RPMI8226 (cell line): ENCODE measurements around the gene CENPQ.
A peak's percentile ranks its signal among the peaks of the same experiment; 100 is the strongest.

Experiments
- DNase-seq: peaks from one replicate; pipeline ENCODE4 v3.0.0-alpha.2; 2015

CENPQ gene

DNA sequence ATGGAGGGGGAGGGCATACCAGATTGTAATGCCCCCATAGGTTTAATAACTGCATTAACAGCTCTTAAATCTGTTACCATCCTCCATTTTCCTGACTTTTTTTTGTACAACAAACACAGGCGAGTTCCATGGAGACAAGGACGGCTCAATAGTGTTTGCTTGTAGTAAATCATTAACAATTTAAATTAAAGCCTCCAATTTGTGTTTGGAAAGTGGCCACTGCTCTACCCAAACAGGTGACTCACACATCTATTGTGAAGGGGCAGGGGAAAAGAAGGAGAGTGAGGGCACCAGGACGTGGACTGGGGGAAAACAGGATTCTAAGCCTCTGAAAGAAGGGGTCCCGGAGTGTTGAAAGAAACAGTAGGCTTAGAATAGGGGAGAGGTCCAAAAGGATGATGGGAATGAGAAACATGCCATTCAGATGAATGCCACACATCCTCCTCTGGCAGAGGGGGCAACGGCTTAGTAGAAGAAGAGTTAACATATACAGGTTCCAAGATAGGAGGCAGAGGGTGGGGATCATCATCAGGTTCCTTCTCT is 43.5 kb downstream of the CENPQ start:
- no peak for DNase-seq

DNA sequence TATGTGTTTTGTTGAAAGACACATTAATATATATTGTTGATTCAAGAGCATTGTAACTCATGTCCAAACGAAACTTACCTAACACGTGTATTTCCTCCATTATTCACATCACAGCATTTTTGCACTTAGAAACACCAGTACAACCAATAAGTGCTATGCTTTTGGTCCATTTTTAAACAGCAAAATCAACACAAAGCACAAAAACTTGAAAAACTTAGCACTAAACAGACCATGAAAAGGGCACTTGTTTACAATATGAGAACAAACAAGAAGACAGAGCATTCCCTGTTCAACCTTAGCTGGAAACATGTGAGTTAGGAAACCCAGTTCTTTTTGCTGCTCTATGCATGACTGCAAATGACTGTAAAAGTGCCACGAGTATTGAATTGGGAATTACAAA is 46.2 kb downstream of the CENPQ start:
- DNase-seq: no peak

DNA sequence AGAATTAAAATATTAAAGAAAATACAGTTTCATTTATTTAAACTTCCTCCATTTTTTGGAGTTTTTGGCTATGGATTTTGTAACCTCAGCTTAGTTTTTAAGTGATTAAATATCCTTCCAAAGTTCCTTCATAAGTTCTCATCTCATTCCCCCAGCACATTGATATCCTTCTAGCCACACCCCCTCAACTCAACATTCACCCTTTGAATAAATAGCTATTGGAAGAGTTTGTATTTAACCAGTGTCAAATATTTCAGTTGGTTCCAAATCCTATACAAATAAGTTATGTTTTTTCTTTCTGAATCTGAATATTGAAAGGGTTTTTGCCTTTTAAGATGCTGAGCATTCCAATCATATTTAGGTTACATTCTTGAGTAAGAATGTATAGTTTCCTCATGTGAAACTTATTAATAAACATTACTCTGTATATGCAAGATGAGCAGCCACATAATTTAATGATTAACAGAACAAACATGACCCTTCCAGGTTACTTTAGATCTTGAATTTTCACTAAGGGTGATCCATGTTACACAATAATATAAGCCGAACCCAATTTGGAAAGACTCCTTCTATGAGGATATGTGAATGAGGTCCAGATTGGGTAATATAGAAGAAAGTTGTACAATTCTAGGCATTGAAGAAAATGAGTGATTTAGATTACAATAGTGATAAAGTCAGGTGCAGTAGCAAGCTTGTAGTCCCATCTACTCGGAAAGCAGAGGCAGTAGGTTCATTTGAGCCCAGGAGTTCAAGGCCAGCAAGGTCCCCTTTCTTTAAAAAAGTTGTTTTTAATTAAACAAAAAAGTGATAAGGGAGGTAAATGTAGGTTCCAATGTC is 50.2 kb downstream of the CENPQ start:
- DNase-seq: no peak

DNA sequence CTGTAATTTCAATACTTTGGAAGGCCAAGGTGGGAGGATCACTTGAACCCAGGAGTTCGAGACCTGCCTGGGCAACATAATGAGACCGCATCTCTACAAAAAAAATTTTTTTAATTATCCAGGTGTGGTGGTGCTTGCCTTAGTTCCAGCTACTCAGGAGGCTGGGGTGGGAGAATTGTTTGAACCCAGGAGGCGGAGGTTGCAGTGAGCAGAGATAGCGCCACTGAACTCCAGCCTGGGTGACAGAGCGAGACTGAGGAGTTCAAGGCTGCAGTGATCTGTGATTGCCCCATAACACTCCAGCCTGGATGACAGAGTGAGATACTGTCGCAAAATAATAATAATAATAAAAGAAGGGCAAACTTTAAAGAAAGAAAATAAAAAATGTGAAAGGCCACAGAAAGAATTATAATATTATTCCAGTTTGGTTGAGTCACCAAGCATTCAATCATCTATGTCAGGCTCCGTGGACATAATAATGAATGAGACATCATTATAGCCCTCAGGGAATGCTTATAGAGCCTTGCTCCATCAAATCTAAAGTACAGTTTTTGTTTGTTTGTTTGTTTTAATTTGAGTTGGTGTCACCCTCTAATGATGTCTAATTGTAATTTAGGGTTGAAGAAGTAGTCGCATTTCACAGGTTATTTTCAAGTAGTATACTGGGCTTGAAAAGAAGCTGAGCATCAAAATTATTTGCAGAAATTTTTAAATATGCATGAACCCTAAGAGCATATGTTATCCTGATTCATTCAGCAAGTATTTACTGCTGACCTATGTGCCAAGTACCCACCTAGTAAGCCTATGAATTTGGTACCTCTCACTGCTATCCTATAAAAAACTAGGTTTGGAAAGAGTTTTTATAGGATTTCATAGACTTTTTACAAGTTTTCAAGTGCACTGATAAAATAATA is 51.7 kb downstream of the CENPQ start:
- DNase-seq: no peak

- DNase-seq: no peak
These were observed 52.4 kb downstream of the CENPQ start for GRCh38 chr6:49515485-49516146.

- no peak for DNase-seq
These were observed 53.0 kb downstream of the CENPQ start for GRCh38 chr6:49516147-49516505.

DNA sequence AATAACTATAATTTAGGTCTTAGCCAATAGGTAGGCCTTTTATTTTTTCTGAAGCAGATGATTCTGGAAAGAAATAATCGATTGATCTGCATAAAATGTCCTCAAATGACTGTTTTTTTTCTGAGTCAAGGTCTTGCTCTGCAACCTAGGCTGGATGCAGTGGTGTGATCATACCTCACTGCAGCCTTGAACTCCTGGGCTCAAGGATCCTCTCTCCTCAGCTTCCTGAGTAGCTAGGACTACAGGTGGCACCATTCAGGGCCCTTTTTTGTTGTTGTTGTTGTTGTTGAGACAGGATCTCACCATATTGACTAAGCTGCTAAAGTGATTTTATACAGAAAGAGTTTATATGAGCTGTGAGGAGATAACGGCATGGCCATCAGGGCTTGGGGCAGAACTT is 54.7 kb downstream of the CENPQ start:
- DNase-seq: no peak

- DNase-seq: no peak
These were observed 56.5 kb downstream of the CENPQ start for GRCh38 chr6:49519660-49520059.

DNA sequence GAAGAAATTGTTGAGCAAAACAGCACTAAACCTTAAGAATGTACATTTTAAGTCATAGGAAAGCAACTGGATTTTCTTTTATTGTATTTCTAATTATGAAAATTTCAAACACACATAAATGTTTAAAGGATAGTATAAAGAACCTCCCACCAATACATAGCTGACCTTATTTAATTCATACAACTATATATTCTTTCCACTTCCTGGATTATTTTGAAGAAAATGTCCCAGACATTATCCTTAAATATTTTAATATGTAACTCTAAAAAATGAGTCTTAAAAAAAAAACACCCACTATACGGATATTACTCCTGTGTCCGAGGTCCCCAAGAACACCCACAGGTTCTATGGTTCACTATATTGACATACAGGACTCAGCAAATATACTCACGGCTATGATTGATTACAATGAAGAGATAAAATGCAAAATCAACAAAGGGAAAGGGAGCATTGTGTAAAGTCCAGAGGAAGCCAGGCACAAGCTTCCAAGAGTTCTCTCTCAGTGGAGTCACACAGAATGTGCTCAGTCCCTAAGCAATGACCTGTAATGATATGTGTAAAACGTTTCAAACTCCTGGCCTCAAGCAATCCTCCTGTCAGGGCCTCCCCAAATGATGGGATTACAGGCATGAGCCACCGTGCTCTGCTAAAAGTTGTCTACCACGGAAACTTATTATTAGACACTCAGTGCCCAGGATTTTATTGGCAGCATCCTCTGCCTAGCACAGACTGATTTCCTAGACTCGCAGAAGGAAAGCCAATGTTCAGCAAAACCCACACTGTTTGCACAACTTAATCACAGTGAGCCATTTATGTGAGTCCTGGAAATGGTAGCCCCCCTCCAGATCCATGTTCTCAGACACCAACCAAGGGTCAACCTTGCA is 59.8 kb downstream of the CENPQ start:
- DNase-seq: no peak

DNA sequence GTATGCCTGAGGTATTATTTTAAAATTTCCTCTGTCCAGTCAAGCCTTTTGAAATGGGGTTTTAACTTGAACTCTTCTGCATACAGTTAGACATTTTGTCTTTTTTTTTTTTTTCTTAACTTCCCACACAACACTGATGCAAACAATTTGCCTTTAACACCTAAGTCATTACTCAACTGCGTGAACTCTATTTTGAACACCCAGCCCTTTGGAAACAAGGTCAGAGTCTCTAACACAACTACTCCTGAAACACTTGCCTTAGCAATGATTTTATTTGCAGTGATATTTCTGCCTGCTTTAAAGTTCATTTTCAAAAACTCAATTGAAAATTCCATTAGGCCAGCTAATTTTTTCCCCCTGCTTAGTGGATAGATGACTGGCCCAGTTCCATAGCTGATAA is 60.7 kb downstream of the CENPQ start:
- no peak for DNase-seq

GRCh38 chr6:49524541-49524940 is 61.4 kb downstream of the CENPQ start:
- DNase-seq: no peak

DNA sequence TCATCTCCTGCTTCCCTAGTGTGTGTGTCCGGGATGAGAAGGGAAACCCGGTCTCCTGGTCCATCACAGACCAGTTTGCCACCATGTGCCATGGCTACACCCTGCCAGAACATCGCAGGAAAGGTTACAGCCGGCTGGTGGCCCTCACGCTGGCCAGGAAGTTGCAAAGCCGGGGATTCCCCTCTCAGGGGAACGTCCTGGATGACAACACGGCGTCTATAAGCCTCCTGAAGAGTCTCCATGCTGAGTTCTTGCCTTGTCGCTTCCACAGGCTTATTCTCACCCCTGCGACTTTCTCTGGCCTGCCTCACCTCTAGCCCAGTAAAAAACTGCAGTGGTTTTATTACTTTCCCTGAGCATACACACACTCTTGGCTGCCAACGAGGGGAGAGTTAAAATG is 63.4 kb downstream of the CENPQ start:
- DNase-seq: no peak

DNA sequence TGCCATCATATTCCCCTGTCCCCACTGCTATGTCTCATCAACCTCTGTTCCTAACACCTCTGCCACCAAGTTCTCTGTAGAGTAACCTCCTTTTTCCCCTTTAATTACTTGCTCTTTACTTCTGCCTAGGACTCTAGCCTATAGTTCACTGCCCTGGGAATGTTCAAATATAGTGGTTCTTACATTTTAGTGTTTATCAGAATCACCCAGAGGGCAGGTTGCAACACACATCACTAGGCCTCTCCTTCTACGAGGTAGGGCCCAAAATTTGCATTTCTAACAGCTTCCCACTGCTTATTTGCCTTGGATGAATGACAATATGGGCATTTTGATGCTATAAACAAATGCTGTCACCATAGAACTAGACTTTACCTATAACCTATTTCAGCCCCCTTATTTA is 64.2 kb downstream of the CENPQ start:
- DNase-seq: no peak

GRCh38 chr6:49528571-49528970 is 65.4 kb downstream of the CENPQ start:
- DNase-seq: no peak

DNA sequence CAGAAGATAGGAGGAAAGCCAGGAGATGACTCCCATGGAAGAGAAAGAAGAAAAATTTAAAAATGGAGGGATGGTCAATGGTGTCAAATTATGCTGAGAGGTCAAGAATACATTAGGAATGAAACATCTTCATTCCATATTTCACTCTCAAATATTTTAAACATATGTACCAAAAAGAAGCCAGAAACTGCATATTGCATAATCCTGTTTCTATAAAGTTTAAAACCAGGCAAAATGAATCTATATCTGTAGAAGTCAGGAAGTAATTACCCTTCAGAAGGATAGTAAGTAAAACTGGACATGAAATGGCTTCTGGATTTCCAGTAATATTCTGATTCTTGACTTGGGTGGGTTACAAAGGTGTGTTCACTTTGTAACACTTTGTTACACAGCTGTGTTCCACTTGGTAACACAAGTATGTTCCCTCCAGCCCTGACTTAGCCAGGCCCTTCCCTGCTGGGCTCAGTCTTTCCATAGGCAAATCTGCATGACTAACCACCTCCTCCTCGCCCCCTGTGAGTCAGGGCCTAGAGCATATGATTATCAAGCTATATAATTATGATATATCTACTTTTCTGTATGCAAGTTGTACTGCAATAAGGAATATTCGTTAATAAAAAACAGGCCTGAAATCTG is 67.1 kb downstream of the CENPQ start:
- no peak for DNase-seq

GRCh38 chr6:49531774-49532569 is 68.8 kb downstream of the CENPQ start:
- DNase-seq: peak; percentile 64

DNA sequence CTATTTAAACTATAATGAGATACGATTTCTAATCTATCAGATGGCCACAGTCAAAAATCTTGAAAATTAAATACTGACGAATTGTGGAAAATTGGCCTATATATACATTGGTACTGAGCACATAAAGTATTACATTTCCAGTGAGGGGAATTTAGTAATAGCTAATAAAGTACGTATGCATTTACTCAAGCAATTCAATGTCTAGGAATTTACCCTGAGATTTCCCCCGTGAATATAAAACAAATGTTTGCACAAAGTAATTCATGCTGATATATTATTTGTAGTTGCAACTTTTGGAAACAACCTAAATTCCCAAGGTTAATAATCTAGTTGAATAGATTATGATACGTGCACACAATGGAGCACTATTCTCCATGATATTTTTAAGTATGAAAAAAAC is 72.6 kb downstream of the CENPQ start:
- DNase-seq: no peak

GRCh38 chr6:49539102-49539501 is 75.9 kb downstream of the CENPQ start:
- no peak for DNase-seq

GRCh38 chr6:49540614-49541013 is 77.4 kb downstream of the CENPQ start:
- DNase-seq: no peak

GRCh38 chr6:49541210-49541724 is 78.1 kb downstream of the CENPQ start:
- no peak for DNase-seq

DNA sequence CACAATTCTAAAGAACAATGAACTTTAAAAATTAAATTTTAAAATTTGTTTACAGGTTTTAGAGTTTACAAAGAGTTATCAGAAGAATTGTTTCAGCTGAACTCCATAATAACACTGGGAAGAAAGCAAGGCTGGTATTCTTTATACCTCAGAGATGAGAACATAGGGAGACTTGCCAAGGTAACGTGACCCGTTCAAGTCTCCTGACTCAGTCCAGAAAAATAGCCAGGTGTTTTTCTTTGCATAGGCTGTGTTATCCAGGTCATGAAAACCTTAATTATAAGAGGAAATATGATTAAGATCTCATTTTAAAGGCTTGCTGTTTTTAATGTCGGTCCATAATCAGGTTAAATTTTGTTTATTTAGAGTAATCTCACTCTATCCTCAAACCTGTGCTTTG is 78.8 kb downstream of the CENPQ start:
- no peak for DNase-seq
